LNCAP (cell line): Measurements from ENCODE around the gene GRB7.

Experiments used
- CTCF ChIP-seq: fragments of 450-650 bp; IDR thresholded peaks from 2 replicates; pipeline ENCODE4 v1.5.1; 2017; ENCODE audit warnings: mild to moderate bottlenecking

Gene GRB7

GRCh38 chr17:39737760-39738567, at the start of gene GRB7:
GRB7 (plus strand) TSS chr17:39737938; CDS start chr17:39742302, 4,364 bp downstream.
- TF ChIP-seq CTCF = no peak

- no peak for TF ChIP-seq CTCF
Measured at GRCh38 chr17:39688475-39688835, 49.3 kb upstream of the GRB7 start.

GRCh38 chr17:39688945-39689344, 48.8 kb upstream of the GRB7 start:
- no peak for TF ChIP-seq CTCF

GRCh38 chr17:39694593-39694992, 43.1 kb upstream of the GRB7 start:
- no peak for TF ChIP-seq CTCF

GRCh38 chr17:39695089-39695474, 42.7 kb upstream of the GRB7 start:
- TF ChIP-seq CTCF = no peak

- no peak for TF ChIP-seq CTCF
Measured at GRCh38 chr17:39696731-39697130, 41.0 kb upstream of the GRB7 start.

GRCh38 chr17:39697961-39698360, 39.8 kb upstream of the GRB7 start:
- no peak for TF ChIP-seq CTCF

- TF ChIP-seq CTCF = no peak
Measured at GRCh38 chr17:39699818-39700147, 38.0 kb upstream of the GRB7 start, which contains the start of gene ERBB2. ERBB2 (plus strand) TSS chr17:39700064; CDS start chr17:39700239, 175 bp downstream.
